Fibroblast of skin of left biceps (primary cell): ENCODE data around the gene RAB43.

ENCODE experiments used
- DNase-seq, 2 experiments: peaks; one replicate each; pipeline ENCODE4 v3.0.0-alpha.2; 2013; ENCODE audit warnings: low read depth in 2 of 2

RAB43 gene

GRCh38 chr3:129061023-129061887 is 60.3 kb downstream of the RAB43 start:
- no peak for DNase-seq

GRCh38 chr3:129060276-129061022 is 61.2 kb downstream of the RAB43 start, which contains the start of gene GP9:
Gene GP9 (plus strand): TSS chr3:129060779. CDS start chr3:129061740, 961 bp downstream.
- no peak for DNase-seq

- no peak for DNase-seq
Measured at GRCh38 chr3:129059311-129059958, 62.2 kb downstream of the RAB43 start.

- no peak for DNase-seq
Measured at GRCh38 chr3:129058441-129059200, 63.0 kb downstream of the RAB43 start.

- no peak for DNase-seq
Measured at GRCh38 chr3:129057249-129057648, 64.4 kb downstream of the RAB43 start.

GRCh38 chr3:129056451-129057173 is 65.0 kb downstream of the RAB43 start:
- DNase-seq = no peak

- DNase-seq = no peak
Measured at GRCh38 chr3:129054605-129055104, 66.9 kb downstream of the RAB43 start.

- DNase-seq = no peak
Measured at GRCh38 chr3:129052675-129053074, 68.9 kb downstream of the RAB43 start.

GRCh38 chr3:129051871-129052340 is 69.7 kb downstream of the RAB43 start:
- DNase-seq = no peak

GRCh38 chr3:129050556-129051295 is 70.9 kb downstream of the RAB43 start:
- DNase-seq = no peak

GRCh38 chr3:129047553-129047839 is 74.1 kb downstream of the RAB43 start:
- no peak for DNase-seq

GRCh38 chr3:129046732-129047552 is 74.7 kb downstream of the RAB43 start:
- no peak for DNase-seq

GRCh38 chr3:129046037-129046731 is 75.4 kb downstream of the RAB43 start:
- no peak for DNase-seq

GRCh38 chr3:129045675-129046036 is 75.9 kb downstream of the RAB43 start:
- DNase-seq = no peak

GRCh38 chr3:129040579-129041300 is 80.9 kb downstream of the RAB43 start:
- DNase-seq = no peak

GRCh38 chr3:129040039-129040336 is 81.6 kb downstream of the RAB43 start:
- DNase-seq = no peak

GRCh38 chr3:129039271-129040038 is 82.1 kb downstream of the RAB43 start:
- DNase-seq = no peak
